Measurements from ENCODE around the gene CDH5.

DNA sequence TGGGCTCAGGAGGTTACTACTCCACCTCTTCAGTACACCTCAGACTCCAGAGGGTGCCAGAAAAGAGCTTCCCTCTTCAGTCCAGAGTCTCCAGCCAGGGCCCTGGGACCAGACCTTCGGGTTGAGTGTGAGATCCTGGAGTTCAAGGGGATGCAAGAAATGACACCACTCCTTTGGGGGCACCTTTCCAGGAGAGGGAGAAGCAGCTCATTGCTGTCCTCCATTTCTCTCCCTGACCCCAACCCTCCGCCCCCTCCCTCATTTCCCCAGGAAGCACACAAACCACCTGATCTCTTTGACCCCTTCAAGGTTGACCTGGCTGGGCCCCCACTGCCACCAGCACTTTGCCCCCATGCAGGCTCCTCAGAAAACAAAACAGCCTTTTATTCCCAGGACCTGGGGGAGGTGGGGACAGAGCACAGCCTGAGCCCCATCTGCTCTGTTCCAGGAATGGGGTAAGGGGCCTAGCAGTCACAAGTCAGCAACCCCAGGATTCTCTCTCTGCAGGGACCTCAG is 21.4 kb downstream of the CDH5 start:
- TF ChIP-seq CTCF (IDR thresholded peaks at IDR 0.05 in 8 of 11, conservative IDR thresholded peaks at IDR 0.05 in 3 of 11): no peak
- no peak for TF ChIP-seq POLR2AphosphoS5 (IDR thresholded peaks at IDR 0.05)
